ENCODE results near the gene ARVCF. TPM values are rescaled to one million over a fixed set of nuclear protein-coding genes. Genes with fewer than 3 reads are reported as not detected.
A peak's percentile ranks its signal among the peaks of the same experiment; 100 is the strongest.

The ARVCF gene
- polyA plus RNA-seq, 1 of the 3 experiments (the other 2 are of a cell fraction): 27.4 TPM

GRCh38 chr22:19972251-19972650 lies 44.4 kb downstream of the ARVCF start:
- CTCF ChIA-PET: interaction anchor here (1.2 to 16.4 kb wide), 7 partner anchors 10 to 48 kb away, joined by 5 to 501 read pairs (median 15); partner anchors contain the start of gene TANGO2
- TF ChIP-seq GABPA (IDR thresholded peaks at IDR 0.05; ENCODE audit: low read depth) (no peak), RXRA (IDR thresholded peaks at IDR 0.05; ENCODE audit: borderline replicate concordance, low read depth) (no peak), MEF2A (IDR thresholded peaks at IDR 0.05; ENCODE audit: borderline replicate concordance, low read depth) (no peak), PBX3 (IDR thresholded peaks at IDR 0.05) (no peak), EZH2phosphoT487 (IDR thresholded peaks at IDR 0.05; ENCODE audit: borderline replicate concordance, low read depth) (no peak), JUND (IDR thresholded peaks at IDR 0.05) (no peak), ZBTB33 (IDR thresholded peaks at IDR 0.05; ENCODE audit: borderline replicate concordance, low read depth) (no peak), CHD2 (IDR thresholded peaks at IDR 0.05; ENCODE audit: low read length, partially characterized antibody) (no peak), GATA2 (CRISPR knock-in tag; IDR thresholded peaks at IDR 0.05) (no peak)
- POLR2A ChIA-PET: interaction anchor here (0.7 to 6.7 kb wide), 4 partner anchors 11 to 158 kb away, joined by 3 to 63 read pairs (median 4); no protein-coding TSS in a partner anchor

GRCh38 chr22:19971276-19972124 lies 45.1 kb downstream of the ARVCF start:
- Histone ChIP-seq H3K36me3 (replicated peaks in 1 of 2; ENCODE audit: control insufficient read depth in 1 of 2, insufficient read depth in 2 of 2, low read length in 1 of 2) (peaks cover 0 to 54% of the 10 kb centered on the region in 2 experiments), H3K4me2 (no peak overlapping the region), H2AFZ (ENCODE audit: low read depth) (no peak overlapping the region), H4K20me1 (ENCODE audit: insufficient read depth) (0 out of 2 replicates have a peak, but pooled peaks cover 6% of the 10 kb centered on the region), H3K4me1 (ENCODE audit: control insufficient read depth in 1 of 2, insufficient read depth in 2 of 2, low read depth in 1 of 2, low read length in 1 of 2) (peaks cover 0 to 31% of the 10 kb centered on the region in 2 experiments; a peak in 1 of 4 replicates), H3K4me3 (ENCODE audit: low read depth in 2 of 2, low read length in 1 of 2) (no peak overlapping the region), H3K79me2 (ENCODE audit: insufficient read depth) (no peaks in the 10 kb centered on the region), H3K9ac (no peak overlapping the region), H3K27ac (ENCODE audit: low read depth in 2 of 2, low read length in 1 of 2) (peak overlapping the region in 1 of 2 experiments; percentile 35; a peak in 1 of 4 replicates), H3K27me3 (ENCODE audit: insufficient read depth) (no peaks in the 10 kb centered on the region), H3K9me3 (no peaks in the 10 kb centered on the region), H3F3A (replicated peaks; ENCODE audit: insufficient read depth) (peaks cover 8% of the 10 kb centered on the region), H3K9me2 (no peaks in the 10 kb centered on the region)
- TF ChIP-seq YY1 (IDR thresholded peaks at IDR 0.05; ENCODE audit: low read depth) (no peak), SIN3A (IDR thresholded peaks at IDR 0.05; ENCODE audit: borderline replicate concordance, low read depth, low read length) (no peak), MEF2A (IDR thresholded peaks at IDR 0.05; ENCODE audit: borderline replicate concordance, low read depth) (no peak), GATA2 (CRISPR knock-in tag; IDR thresholded peaks at IDR 0.05) (no peak), SMC3 (IDR thresholded peaks at IDR 0.05; ENCODE audit: low read depth, low read length) (no peak), FOXM1 (IDR thresholded peaks at IDR 0.05; ENCODE audit: low read depth) (no peak), RCOR1 (IDR thresholded peaks at IDR 0.05; ENCODE audit: low read length) (no peak), EP300 (IDR thresholded peaks at IDR 0.05; ENCODE audit: borderline replicate concordance in 1 of 2, low read depth in 1 of 2, low read length in 1 of 2) (no peak), USF1 (IDR thresholded peaks at IDR 0.05; ENCODE audit: borderline replicate concordance, low read depth) (no peak), NRF1 (IDR thresholded peaks at IDR 0.05; ENCODE audit: low read depth, low read length) (no peak), TCF12 (IDR thresholded peaks at IDR 0.05) (no peak)
- WGBS (ENCODE audit: low lambda C conversion rate): 84% methylated on average over 9 of the region's 28 CpGs
- no peak for DNase-seq
- CTCF ChIA-PET: interaction anchor here (0.7 to 16.4 kb wide), 13 partner anchors 9 to 241 kb away, joined by 3 to 501 read pairs (median 7); partner anchors contain the start of gene TANGO2
- POLR2A ChIA-PET: interaction anchor here (0.9 to 6.7 kb wide), 3 partner anchors 12 to 43 kb away, joined by 3 to 63 read pairs (median 5); no protein-coding TSS in a partner anchor

More at GRCh38 chr22:19972251-19972650, 44.4 kb downstream of the ARVCF start:
- Histone ChIP-seq H3K4me3 (ENCODE audit: low read depth in 2 of 2, low read length in 1 of 2) (no peak overlapping the region), H3F3A (replicated peaks; ENCODE audit: insufficient read depth) (peaks cover 7% of the 10 kb centered on the region), H3K27ac (ENCODE audit: low read depth in 2 of 2, low read length in 1 of 2) (no peak overlapping the region; a peak in 1 of 4 replicates), H3K36me3 (replicated peaks in 1 of 2; ENCODE audit: control insufficient read depth in 1 of 2, insufficient read depth in 2 of 2, low read length in 1 of 2) (peaks cover 0 to 54% of the 10 kb centered on the region in 2 experiments), H3K9ac (no peak overlapping the region), H3K4me1 (ENCODE audit: control insufficient read depth in 1 of 2, insufficient read depth in 2 of 2, low read depth in 1 of 2, low read length in 1 of 2) (peaks cover 0 to 31% of the 10 kb centered on the region in 2 experiments; a peak in 1 of 4 replicates), H4K20me1 (ENCODE audit: insufficient read depth) (0 out of 2 replicates have a peak, but pooled peaks cover 6% of the 10 kb centered on the region), H3K9me2 (no peaks in the 10 kb centered on the region), H3K4me2 (no peak overlapping the region), H2AFZ (ENCODE audit: low read depth) (no peak overlapping the region), H3K9me3 (no peaks in the 10 kb centered on the region), H3K79me2 (ENCODE audit: insufficient read depth) (no peaks in the 10 kb centered on the region), H3K27me3 (ENCODE audit: insufficient read depth) (no peaks in the 10 kb centered on the region)
- 93% methylated on average over 9 of the region's 9 CpGs for WGBS (ENCODE audit: low lambda C conversion rate)
- no peak for DNase-seq

All from SK-N-SH (cell line).